CD4-positive, alpha-beta T cell (primary cell): ENCODE results near the gene FANCM. TPM values are rescaled to one million over a fixed set of nuclear protein-coding genes. Genes with fewer than 3 reads are reported as not detected.

Experiments used
- ATAC-seq: fragments of 200-7000 bp; cut with Tn5 transposase; one replicate; pipeline ENCODE4 v1.10.0; 2022; ENCODE audit warnings: mild to moderate bottlenecking; ENCODE audit not compliant: poor library complexity
- CTCF ChIA-PET: fragments of 350-600 bp; sonication (Branson Sonifier 250); formaldehyde crosslinking; loops from one replicate; lab custom pipeline; 2021; ENCODE audit warnings: antibody characterized with exemption, inconsistent platforms; lab: Charles Lee
- POLR2A ChIA-PET: fragments of 350-600 bp; sonication (Branson Sonifier 250); formaldehyde crosslinking; loops from one replicate; lab custom pipeline; 2021; ENCODE audit warnings: antibody characterized with exemption, inconsistent platforms; lab: Charles Lee
- DNase-seq, 14 experiments: peaks; one replicate each; pipeline ENCODE4 v3.0.0-alpha.2; 2013 to 2020; ENCODE audit warnings: mixed read lengths in 2 of 14
- H3K27ac ChIP-seq, 2 donors: one replicate each; pipeline versions ENCODE4 v1.5.1 to v1.7.0; 2013; ENCODE audit warnings: low read length in 2 of 2, low read depth in 1 of 2, mild to moderate bottlenecking in 1 of 2
- H3K27me3 ChIP-seq, 2 experiments: 1 replicate in 1 of 2; 2 replicates in 1 of 2; pipeline versions ENCODE4 v1.6.1 to v1.7.0; 2013; ENCODE audit warnings: low read length in 2 of 2, control low read depth in 1 of 2, mild to moderate bottlenecking in 1 of 2, moderate library complexity in 1 of 2; ENCODE audit not compliant: insufficient read depth in 2 of 2, control insufficient read depth in 1 of 2
- H3K36me3 ChIP-seq: one replicate; pipeline ENCODE4 v1.6.1; 2013; ENCODE audit warnings: low read length, control low read depth; ENCODE audit not compliant: insufficient read depth
- H3K4me1 ChIP-seq: one replicate; pipeline ENCODE4 v1.6.1; 2013; ENCODE audit warnings: low read length, control low read depth; ENCODE audit not compliant: insufficient read depth
- H3K4me3 ChIP-seq: one replicate; pipeline ENCODE4 v1.5.1; 2013; ENCODE audit warnings: mild to moderate bottlenecking, low read length, moderate library complexity
- H3K9me3 ChIP-seq, 2 experiments: 1 replicate in 1 of 2; 2 replicates in 1 of 2; pipeline versions ENCODE4 v1.6.1 to v1.7.0; 2013; ENCODE audit warnings: low read length in 2 of 2, mild to moderate bottlenecking in 2 of 2, control low read depth in 1 of 2, moderate library complexity in 1 of 2; ENCODE audit not compliant: control insufficient read depth in 1 of 2, insufficient read depth in 1 of 2
- H3K27ac Mint-ChIP-seq: one replicate; pipeline ENCODE4 v1.8.0; 2020; ENCODE audit warnings: mixed read lengths
- H3K27me3 Mint-ChIP-seq: one replicate; pipeline ENCODE4 v1.8.0; 2021; ENCODE audit warnings: mixed read lengths
- H3K36me3 Mint-ChIP-seq: one replicate; pipeline ENCODE4 v1.8.0; 2021; ENCODE audit warnings: low read depth, mixed read lengths
- H3K4me1 Mint-ChIP-seq: one replicate; pipeline ENCODE4 v1.8.0; 2021; ENCODE audit warnings: low read depth, mixed read lengths
- H3K4me3 Mint-ChIP-seq: one replicate; pipeline ENCODE4 v1.8.0; 2020; ENCODE audit warnings: mild to moderate bottlenecking, mixed read lengths
- H3K9me3 Mint-ChIP-seq: one replicate; pipeline ENCODE4 v1.8.0; 2020; ENCODE audit warnings: mixed read lengths
- CTCF ChIP-seq: fragments of 200-600 bp; IDR thresholded peaks from one replicate; pipeline ENCODE4 v1.8.0; 2022; ENCODE audit warnings: antibody characterized with exemption, mild to moderate bottlenecking
- intact Hi-C, 2 experiments: fragments of 100-400 bp; cut with DNase I in 1 of 2; cut with micrococcal nuclease in 1 of 2; formaldehyde crosslinking; loops; one replicate each; pipeline versions ENCODE4 v1.15.1 to v1.9.0; 2023 to 2025; cut with DNase I, micrococcal nuclease
- total RNA-seq, 174 experiments: library from RNA in 2 of 174; stranded (reverse) in 2 of 174; gene quantifications; one replicate each; pipeline ENCODE4 v1.2.3 and lab custom pipeline; 2021 to 2026

FANCM gene
- total RNA-seq, 2 experiments from 2014 or later: 6.1 to 8.8 TPM

GRCh38 chr14:45201905-45202304, 66.2 kb downstream of the FANCM start:
- no peaks in the 10 kb centered on the region for H3K9me3 ChIP-seq
- intact Hi-C loops: no loop called here
- DNase-seq: peak in 4 of 14 experiments; percentile 4 to 32 (median 18)
- CTCF ChIA-PET: no interaction called here
- H3K36me3 Mint-ChIP-seq: peaks cover 26% of the 10 kb centered on the region
- no peaks in the 10 kb centered on the region for H3K4me1 Mint-ChIP-seq
- no peaks in the 10 kb centered on the region for H3K27me3 ChIP-seq
- H3K9me3 Mint-ChIP-seq: no peaks in the 10 kb centered on the region
- H3K4me1 ChIP-seq: no peaks in the 10 kb centered on the region
- H3K4me3 Mint-ChIP-seq: no peak overlapping the region
- no peak overlapping the region for H3K4me3 ChIP-seq
- H3K27ac Mint-ChIP-seq: peak overlapping the region; percentile 20
- ATAC-seq: peak; percentile 51
- H3K36me3 ChIP-seq: peaks cover 4% of the 10 kb centered on the region
- no peak for TF ChIP-seq CTCF
- no peak overlapping the region for H3K27ac ChIP-seq
- H3K27me3 Mint-ChIP-seq: no peaks in the 10 kb centered on the region
- POLR2A ChIA-PET: interaction anchor here (0.5 kb wide), 1 partner anchor 48 kb away, joined by 3 read pairs; no protein-coding TSS in a partner anchor

- Mint-ChIP-seq H3K4me1 (no peaks in the 10 kb centered on the region), H3K9me3 (no peaks in the 10 kb centered on the region), H3K4me3 (no peak overlapping the region), H3K27me3 (no peaks in the 10 kb centered on the region), H3K27ac (no peak overlapping the region), H3K36me3 (peaks cover 38% of the 10 kb centered on the region)
- Histone ChIP-seq H3K4me1 (no peaks in the 10 kb centered on the region), H3K4me3 (no peak overlapping the region), H3K9me3 (no peaks in the 10 kb centered on the region), H3K27ac (no peak overlapping the region), H3K27me3 (no peaks in the 10 kb centered on the region), H3K36me3 (peaks cover 4% of the 10 kb centered on the region)
- ChIA-PET CTCF (interaction anchor here (0.6 kb wide), 1 partner anchor 47 kb away, joined by 3 read pairs; no protein-coding TSS in a partner anchor), POLR2A (no interaction called here)
- ATAC-seq (no peak), DNase-seq (no peak)
- intact Hi-C loops: no loop called here
- TF ChIP-seq CTCF: no peak
Measured at GRCh38 chr14:45204241-45204640, 68.5 kb downstream of the FANCM start.

GRCh38 chr14:45210159-45210558, 74.4 kb downstream of the FANCM start:
- no peak overlapping the region for H3K4me3 ChIP-seq
- no peak overlapping the region for H3K27ac ChIP-seq
- DNase-seq: no peak
- no peaks in the 10 kb centered on the region for H3K4me1 Mint-ChIP-seq
- no peak for ATAC-seq
- intact Hi-C loops: no loop called here
- CTCF ChIA-PET: no interaction called here
- peaks cover 62% of the 10 kb centered on the region for H3K36me3 Mint-ChIP-seq
- H3K9me3 ChIP-seq: no peaks in the 10 kb centered on the region
- no peaks in the 10 kb centered on the region for H3K9me3 Mint-ChIP-seq
- peaks cover 34% of the 10 kb centered on the region for H3K36me3 ChIP-seq
- no peak overlapping the region for H3K4me3 Mint-ChIP-seq
- H3K27me3 ChIP-seq: no peaks in the 10 kb centered on the region
- no peak overlapping the region for H3K27ac Mint-ChIP-seq
- no peak for TF ChIP-seq CTCF
- no peaks in the 10 kb centered on the region for H3K27me3 Mint-ChIP-seq
- no peaks in the 10 kb centered on the region for H3K4me1 ChIP-seq
- POLR2A ChIA-PET: no interaction called here
